NK-92 (cell line): ENCODE results near the gene CCDC116.

Source experiments
- DNase-seq: peaks from one replicate; lab custom pipeline; 2025; ENCODE audit not compliant: unreplicated experiment; lab: John Stamatoyannopoulos, UW

The CCDC116 gene

DNA sequence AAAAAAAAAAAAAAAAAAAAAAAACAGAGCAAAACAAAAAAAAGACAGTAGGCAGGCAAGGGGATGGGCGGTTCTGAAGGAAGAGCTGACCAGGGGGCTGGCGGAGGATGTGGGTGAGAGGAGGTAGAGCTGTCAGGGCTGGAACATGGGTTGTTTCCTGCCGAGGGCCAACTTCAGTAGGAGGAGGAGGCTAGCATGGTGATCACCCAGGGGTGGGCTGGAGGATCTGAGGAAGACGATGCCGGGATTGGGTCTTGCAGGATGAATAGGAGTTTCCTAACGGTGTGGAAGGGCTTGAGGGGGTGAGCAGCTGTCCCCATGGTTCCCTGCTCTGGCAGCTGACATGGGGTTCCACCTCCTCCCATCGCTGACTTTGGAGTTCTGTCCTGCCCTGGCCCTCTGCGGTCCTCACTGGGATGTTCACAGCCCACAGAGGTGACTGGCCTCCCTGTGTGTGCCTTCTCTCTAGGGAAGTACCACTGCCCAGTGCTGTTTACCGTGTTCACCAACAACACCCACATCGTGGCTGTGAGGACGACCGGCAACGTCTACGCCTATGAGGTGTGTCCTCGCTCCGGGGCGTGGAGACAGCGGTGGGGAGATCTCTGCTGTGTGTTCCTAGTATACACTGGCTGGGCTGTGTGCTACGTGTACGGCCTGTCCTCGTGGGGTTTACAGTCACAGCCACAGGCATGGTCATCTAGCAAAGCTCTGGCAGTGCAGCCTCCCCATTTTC is 48.4 kb downstream of the CCDC116 start:
- DNase-seq: no peak

- no peak for DNase-seq
Measured at GRCh38 chr22:21681566-21682370, 49.2 kb downstream of the CCDC116 start.

DNA sequence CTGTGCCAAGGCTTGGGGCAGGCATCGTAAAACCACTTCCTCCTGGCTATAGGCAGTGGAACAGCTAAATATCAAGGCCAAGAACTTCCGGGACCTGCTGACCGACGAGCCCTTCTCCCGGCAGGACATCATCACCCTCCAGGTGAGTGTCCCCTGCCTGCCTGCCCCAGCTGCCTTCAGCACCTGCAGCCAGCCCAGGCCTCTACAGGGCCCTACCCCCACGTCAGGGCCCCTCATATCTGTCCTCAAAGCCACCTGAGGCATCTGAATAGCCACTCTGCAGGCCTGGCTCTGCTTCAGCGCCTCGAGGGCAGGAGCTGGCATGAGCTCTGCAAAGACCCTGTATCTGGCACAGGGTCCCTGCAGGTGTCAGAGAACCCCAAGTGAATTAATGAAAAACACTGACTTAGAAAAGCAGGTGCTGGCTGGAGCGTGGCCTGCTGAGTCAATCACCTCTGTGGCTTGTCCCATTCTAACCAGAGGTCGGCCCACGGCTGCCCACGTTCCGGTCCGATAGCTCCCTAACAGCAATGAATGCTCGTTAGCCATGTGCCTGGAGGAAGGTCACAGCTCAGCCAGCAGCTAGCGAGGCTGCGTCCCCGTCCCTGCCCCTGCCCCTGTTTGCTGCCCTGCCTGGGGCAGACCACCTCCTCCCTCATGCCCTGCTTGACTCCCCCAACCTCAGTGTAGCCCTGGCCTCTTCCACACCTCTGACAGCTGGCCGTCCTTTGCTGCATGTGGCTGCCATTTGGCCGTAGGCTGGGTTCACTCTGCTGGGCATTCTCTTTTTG is 50.0 kb downstream of the CCDC116 start:
- no peak for DNase-seq

DNA sequence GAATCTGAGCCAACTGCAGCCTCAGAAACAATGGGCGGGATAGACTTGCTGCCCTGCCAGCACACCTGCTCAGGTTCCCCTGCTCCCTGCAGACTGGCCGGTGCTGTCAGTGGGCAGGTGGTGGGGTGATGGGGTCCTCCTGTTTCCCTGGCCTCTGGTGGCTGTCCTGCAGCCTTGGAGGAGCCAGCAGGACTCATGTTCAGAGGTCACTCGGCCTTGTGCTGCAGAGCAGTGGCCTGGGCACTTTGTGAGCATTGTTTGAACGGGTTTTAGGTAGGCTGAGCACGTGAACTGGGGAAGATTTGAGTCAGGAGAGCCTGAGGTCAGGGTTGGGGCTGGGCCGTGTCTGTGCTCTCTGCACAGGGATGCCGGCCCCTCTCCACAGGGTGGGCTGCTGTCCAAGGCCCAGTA is 50.8 kb downstream of the CCDC116 start:
- no peak for DNase-seq

DNA sequence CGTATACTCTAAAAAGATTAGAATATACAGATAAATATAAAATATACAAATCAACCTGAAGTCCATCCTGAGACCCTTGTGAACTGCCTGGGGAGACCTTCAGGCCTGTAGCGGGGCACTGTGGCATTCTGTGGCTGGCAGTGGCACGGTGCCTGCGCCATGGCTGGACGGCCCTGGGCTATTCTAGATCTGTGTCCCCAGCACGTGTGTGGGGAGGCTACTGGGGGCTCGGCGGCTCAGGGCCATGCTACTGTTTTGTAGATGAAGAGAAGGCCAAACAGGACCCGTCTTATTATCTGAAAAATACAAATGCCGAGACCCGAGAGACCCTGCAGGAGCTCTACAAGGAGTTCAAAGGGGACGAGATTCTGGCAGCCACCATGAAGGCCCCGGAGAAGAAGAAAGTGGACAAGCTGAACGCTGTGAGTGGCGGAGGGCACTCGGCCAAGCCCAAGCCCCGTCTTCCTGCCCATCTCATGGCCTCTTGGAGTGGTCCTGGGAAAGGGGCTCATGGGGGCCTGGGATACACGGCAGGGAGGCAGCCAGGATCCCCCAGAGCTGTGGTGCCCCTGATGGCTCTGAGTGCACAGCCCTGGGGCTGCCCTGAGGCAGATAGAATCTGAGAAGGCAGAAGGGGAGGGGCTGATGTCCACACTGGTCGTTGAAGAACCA is 52.1 kb downstream of the CCDC116 start:
- DNase-seq: no peak

GRCh38 chr22:21685164-21685513 is 52.6 kb downstream of the CCDC116 start:
- no peak for DNase-seq

DNA sequence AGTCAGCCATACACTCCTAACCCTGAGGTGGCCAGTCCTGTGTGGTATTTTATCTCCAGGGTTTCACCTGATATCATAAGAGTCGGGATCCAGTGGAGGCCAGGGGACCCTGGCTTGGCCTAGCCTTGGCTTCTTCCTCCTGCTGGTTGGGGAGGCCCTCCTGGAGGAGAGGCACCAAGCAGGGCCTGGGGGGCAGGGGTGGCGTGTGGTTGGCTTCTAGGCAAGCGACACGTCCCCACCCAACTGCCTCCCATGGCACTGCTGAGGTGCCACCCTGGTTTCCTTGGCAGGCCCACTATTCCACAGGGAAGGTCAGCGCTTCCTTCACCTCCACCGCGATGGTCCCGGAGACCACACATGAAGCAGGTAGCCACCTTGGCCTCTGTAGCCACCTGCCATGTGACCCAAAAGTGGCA is 53.6 kb downstream of the CCDC116 start:
- DNase-seq: no peak
